Tibial nerve (tissue), 4 donors: ENCODE measurements around the gene EXOC6B. TPM values are rescaled to one million over a fixed set of nuclear protein-coding genes. Genes with fewer than 3 reads are reported as not detected.

Experiments used
- DNase-seq, 2 donors: peaks; one replicate each; pipeline ENCODE4 v3.0.0-alpha.2; 2019; ENCODE audit warnings: low spot score in 2 of 2
- H3K27ac ChIP-seq, 4 donors: fragments of 200-600 bp; sonication (generic) in 3 of 4; one replicate each; pipeline ENCODE4 v1.5.1; 2017 to 2019; ENCODE audit warnings: mild to moderate bottlenecking in 1 of 4
- H3K27me3 ChIP-seq, 2 donors: fragments of 200-600 bp; sonication (generic) in 1 of 2; one replicate each; pipeline versions ENCODE4 v1.5.1 to v1.6.0; 2017 to 2019
- H3K36me3 ChIP-seq, 3 donors: fragments of 200-600 bp; sonication (generic); one replicate each; pipeline ENCODE4 v1.5.1; 2018 to 2019
- H3K4me1 ChIP-seq, 4 donors: fragments of 200-600 bp; sonication (generic) in 3 of 4; one replicate each; pipeline ENCODE4 v1.5.1; 2017 to 2019
- H3K4me3 ChIP-seq, 4 donors: fragments of 200-600 bp; sonication (generic) in 3 of 4; one replicate each; pipeline ENCODE4 v1.5.1; 2017 to 2019; ENCODE audit warnings: mild to moderate bottlenecking in 1 of 4, moderate library complexity in 1 of 4
- H3K9me3 ChIP-seq, 4 donors: fragments of 200-600 bp; sonication (generic) in 3 of 4; one replicate each; pipeline ENCODE4 v1.5.1; 2017 to 2019
- EP300 ChIP-seq, 2 donors: sonication (generic); formaldehyde crosslinking; IDR thresholded peaks; one replicate each; pipeline ENCODE4 v1.6.1; 2017; ENCODE audit warnings: antibody characterized with exemption in 2 of 2, mild to moderate bottlenecking in 1 of 2
- POLR2A ChIP-seq, 2 donors: fragments of 450-650 bp; IDR thresholded peaks; one replicate each; pipeline ENCODE4 v1.6.1; 2017; ENCODE audit warnings: antibody characterized with exemption in 2 of 2, mild to moderate bottlenecking in 2 of 2, moderate library complexity in 2 of 2
- WGBS, 2 donors: methylation state at CpG; one replicate each; pipeline ENCODE4 v1.1.5; 2018; 5-methylcytosine and 5-hydroxymethylcytosine counted together
- total RNA-seq, 4 donors: library from RNA; depleted of rRNA; stranded (reverse); fragments of >200 nt; gene quantifications; one replicate each; pipeline ENCODE4 v1.1.0, GENCODE V29; 2016
- TF ChIP-seq, protein P1 (sequence below), 5 experiments: fragments of 200-600 bp in 3 of 5; fragments of 450-650 bp in 2 of 5; sonication (generic) in 3 of 5; IDR thresholded peaks; one replicate each; pipeline ENCODE4 v1.5.1; 2016 to 2019; ENCODE audit warnings: antibody characterized with exemption in 5 of 5, mild to moderate bottlenecking in 3 of 5, moderate library complexity in 2 of 5

EXOC6B gene
- total RNA-seq, 4 donors from 2014 or later: 22.1 to 41.1 (median 30.3) TPM

DNA sequence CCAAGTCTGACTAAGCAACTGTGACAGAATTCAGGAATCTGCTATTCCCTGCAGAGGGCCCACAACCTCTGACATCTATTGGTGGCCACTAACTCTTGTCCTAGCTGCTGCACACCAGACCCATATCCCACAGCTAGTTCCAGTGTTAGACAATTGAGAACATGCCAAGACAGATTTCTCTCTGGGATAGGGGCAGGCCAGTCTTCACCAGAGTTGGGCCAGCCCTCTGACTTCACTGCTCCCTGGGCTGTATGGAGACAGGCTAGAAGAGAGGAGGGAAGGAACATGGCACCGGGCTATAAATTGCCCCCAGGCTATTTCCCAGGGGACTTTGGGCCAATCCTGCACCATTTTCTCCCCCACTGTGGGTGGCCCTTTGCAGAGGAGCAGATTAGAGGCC is 645.5 kb downstream of the EXOC6B start:
- TF ChIP-seq EP300 (IDR thresholded peaks at IDR 0.05) (no peak), POLR2A (IDR thresholded peaks at IDR 0.05) (no peak)
- TF ChIP-seq, protein P1, sequence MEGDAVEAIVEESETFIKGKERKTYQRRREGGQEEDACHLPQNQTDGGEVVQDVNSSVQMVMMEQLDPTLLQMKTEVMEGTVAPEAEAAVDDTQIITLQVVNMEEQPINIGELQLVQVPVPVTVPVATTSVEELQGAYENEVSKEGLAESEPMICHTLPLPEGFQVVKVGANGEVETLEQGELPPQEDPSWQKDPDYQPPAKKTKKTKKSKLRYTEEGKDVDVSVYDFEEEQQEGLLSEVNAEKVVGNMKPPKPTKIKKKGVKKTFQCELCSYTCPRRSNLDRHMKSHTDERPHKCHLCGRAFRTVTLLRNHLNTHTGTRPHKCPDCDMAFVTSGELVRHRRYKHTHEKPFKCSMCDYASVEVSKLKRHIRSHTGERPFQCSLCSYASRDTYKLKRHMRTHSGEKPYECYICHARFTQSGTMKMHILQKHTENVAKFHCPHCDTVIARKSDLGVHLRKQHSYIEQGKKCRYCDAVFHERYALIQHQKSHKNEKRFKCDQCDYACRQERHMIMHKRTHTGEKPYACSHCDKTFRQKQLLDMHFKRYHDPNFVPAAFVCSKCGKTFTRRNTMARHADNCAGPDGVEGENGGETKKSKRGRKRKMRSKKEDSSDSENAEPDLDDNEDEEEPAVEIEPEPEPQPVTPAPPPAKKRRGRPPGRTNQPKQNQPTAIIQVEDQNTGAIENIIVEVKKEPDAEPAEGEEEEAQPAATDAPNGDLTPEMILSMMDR (IDR thresholded peaks at IDR 0.05): no peak
- Histone ChIP-seq H3K9me3 (no peaks in the 10 kb centered on the region), H3K4me3 (no peak overlapping the region), H3K27me3 (no peaks in the 10 kb centered on the region), H3K4me1 (peaks cover 0 to 5% (median 0%) of the 10 kb centered on the region in 4 donors), H3K27ac (no peak overlapping the region), H3K36me3 (peaks cover 0 to 61% (median 0%) of the 10 kb centered on the region in 3 donors)
- WGBS, 2 donors: 82 to 93% methylated on average over 1 of the region's 1 CpG
- no peak for DNase-seq

DNA sequence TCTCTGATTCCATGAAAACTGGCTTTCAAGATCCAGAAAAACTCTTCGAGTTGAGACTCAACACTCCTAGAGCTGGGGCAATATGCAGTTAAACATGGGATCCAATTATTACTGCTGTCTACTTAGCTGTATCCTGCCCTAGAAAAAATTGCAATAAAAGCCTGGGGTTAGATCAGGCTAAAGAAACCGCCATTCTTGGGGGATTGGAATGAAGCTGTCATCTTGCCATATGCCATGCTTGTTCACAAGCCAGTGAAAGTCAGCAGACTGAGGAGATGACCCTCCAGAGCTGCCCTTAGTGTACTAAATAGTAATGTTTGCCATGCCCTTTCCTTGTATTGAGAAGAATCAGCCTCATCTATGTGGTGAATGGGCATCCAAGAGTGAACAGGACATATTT is 647.3 kb downstream of the EXOC6B start:
- Histone ChIP-seq H3K27ac (no peak overlapping the region), H3K4me3 (no peak overlapping the region), H3K4me1 (peaks cover 0 to 5% (median 2%) of the 10 kb centered on the region in 4 donors), H3K27me3 (no peaks in the 10 kb centered on the region), H3K9me3 (no peaks in the 10 kb centered on the region), H3K36me3 (peaks cover 0 to 69% (median 0%) of the 10 kb centered on the region in 3 donors)
- DNase-seq: no peak
- WGBS, 2 donors: 89 to 97% methylated on average over 2 of the region's 2 CpGs
- no peak for TF ChIP-seq POLR2A (IDR thresholded peaks at IDR 0.05)
- TF ChIP-seq EP300 (IDR thresholded peaks at IDR 0.05): no peak
- TF ChIP-seq, protein P1 (IDR thresholded peaks at IDR 0.05): no peak

DNA sequence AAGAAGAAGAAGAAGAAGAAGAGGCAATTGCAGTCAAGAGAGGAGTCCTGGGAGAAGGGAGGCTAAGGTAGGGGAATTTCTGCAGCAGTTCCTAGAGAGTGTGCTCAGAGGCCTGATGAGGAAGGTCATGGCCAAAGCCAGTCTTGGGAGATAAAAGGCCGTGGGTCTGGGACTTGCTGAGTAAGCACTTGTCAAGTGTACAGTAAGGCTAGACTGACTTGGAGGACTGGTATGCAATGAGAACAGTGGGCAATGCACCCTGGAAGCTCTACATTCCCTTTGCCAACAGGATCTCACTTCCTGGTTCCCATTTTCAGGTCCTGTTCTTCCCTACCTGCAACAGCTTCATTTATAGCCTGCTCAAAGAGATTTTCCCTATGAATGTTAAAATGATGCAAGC is 649.6 kb downstream of the EXOC6B start:
- TF ChIP-seq, protein P1 (IDR thresholded peaks at IDR 0.05): no peak
- TF ChIP-seq EP300 (IDR thresholded peaks at IDR 0.05): no peak
- no peak for TF ChIP-seq POLR2A (IDR thresholded peaks at IDR 0.05)
- H3K4me3 ChIP-seq: no peak overlapping the region
- H3K36me3 ChIP-seq: peaks cover 0 to 64% (median 0%) of the 10 kb centered on the region in 3 donors
- 42 to 63% methylated on average over 1 of the region's 1 CpG for WGBS, 2 donors
- no peaks in the 10 kb centered on the region for H3K27me3 ChIP-seq
- no peak for DNase-seq
- H3K9me3 ChIP-seq: no peaks in the 10 kb centered on the region
- H3K27ac ChIP-seq: no peak overlapping the region
- H3K4me1 ChIP-seq: peaks cover 0 to 6% (median 0%) of the 10 kb centered on the region in 4 donors

DNA sequence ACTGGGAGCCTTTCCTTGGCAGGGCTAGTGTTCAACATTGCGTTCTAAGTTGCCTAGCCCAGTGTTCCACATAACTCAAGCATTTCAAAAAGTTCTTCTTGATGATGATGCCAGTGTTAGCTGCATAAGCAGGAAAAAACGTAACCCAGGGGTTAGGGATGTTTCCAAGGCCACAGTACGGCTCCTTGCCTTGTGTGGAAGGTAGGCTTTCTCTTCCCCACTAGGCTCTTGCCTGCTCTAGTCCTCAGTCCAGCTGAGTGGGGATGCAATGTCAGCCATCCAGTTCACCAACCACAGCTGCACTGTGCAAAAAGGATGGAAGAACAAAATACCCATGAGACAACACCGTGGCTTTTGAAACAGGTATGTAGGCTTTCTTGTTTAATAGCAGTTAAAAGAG is 650.2 kb downstream of the EXOC6B start:
- DNase-seq: no peak
- no peaks in the 10 kb centered on the region for H3K9me3 ChIP-seq
- peaks cover 0 to 6% (median 0%) of the 10 kb centered on the region in 4 donors for H3K4me1 ChIP-seq
- H3K27me3 ChIP-seq: no peaks in the 10 kb centered on the region
- H3K27ac ChIP-seq: no peak overlapping the region
- H3K36me3 ChIP-seq: peaks cover 0 to 60% (median 0%) of the 10 kb centered on the region in 3 donors
- H3K4me3 ChIP-seq: no peak overlapping the region
- TF ChIP-seq POLR2A (IDR thresholded peaks at IDR 0.05) (no peak), EP300 (IDR thresholded peaks at IDR 0.05) (no peak)
- TF ChIP-seq, protein P1 (IDR thresholded peaks at IDR 0.05): no peak
- WGBS, 2 donors: 96 to 97% methylated on average over 4 of the region's 4 CpGs

DNA sequence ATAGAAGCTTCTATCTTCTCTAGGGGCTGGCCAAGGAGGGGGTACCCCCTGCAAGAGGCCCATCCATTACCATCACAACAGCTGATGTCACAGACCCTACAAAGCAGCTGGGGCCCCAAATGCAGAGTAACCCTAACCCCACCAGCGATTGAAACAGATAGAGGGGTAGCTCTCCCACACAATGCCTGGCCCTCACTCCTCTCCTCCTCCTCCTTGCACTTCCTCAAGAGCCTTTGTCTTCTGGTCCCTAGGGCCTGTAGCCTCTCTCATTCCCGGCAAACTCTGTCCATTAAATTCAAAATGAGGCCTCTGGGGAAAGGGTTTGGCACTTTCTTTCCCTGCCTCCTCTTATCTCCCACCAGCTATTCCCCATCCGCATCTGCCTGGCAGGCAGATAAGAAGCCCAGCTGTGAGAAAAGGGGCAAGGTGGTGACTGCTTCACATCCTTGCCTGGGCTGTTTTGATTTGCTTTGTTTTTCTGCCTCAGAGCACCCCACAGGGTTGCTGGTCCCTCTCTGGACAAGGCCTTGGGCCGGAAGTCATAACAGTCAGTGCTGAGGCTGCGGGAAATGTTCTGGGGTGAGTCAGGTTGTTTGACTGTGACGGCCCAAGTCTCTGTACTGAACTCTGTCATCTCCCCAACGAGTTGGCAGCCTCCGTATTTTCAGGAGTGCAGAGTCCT is 652.1 kb downstream of the EXOC6B start:
- no peak overlapping the region for H3K4me3 ChIP-seq
- H3K36me3 ChIP-seq: peaks cover 0 to 42% (median 0%) of the 10 kb centered on the region in 3 donors
- DNase-seq: no peak
- no peaks in the 10 kb centered on the region for H3K27me3 ChIP-seq
- TF ChIP-seq, protein P1 (IDR thresholded peaks at IDR 0.05): no peak
- no peak for TF ChIP-seq EP300 (IDR thresholded peaks at IDR 0.05)
- no peak for TF ChIP-seq POLR2A (IDR thresholded peaks at IDR 0.05)
- peaks cover 0 to 6% (median 0%) of the 10 kb centered on the region in 4 donors for H3K4me1 ChIP-seq
- WGBS, 2 donors: 59 to 68% methylated on average over 8 of the region's 8 CpGs
- no peak overlapping the region for H3K27ac ChIP-seq
- peaks cover 0 to under 1% (median 0%) of the 10 kb centered on the region in 4 donors for H3K9me3 ChIP-seq
